Calu3 (cell line): ENCODE measurements around the gene CFAP92. TPM values are rescaled to one million over a fixed set of nuclear protein-coding genes. Genes with fewer than 3 reads are reported as not detected.

ENCODE experiments used
- BruUV-seq: library from RNA; stranded (reverse); fragments of 400-500 nt; replicated peaks from 2 replicates; lab custom pipeline; 2021; lab: Mats Ljungman, UMichigan
- CTCF ChIA-PET: fragments of 300-600 bp; sonication (Branson Sonifier 250); formaldehyde crosslinking; loops from one replicate; lab custom pipeline; 2022; ENCODE audit warnings: antibody characterized with exemption; lab: Charles Lee
- DNase-seq: peaks from one replicate; pipeline ENCODE4 v3.0.0; 2022
- H3K27ac Mint-ChIP-seq: one replicate; pipeline ENCODE4 v1.8.0; 2022; ENCODE audit warnings: mixed read lengths; ENCODE audit not compliant: unreplicated experiment
- H3K27me3 Mint-ChIP-seq: one replicate; pipeline ENCODE4 v1.8.0; 2022; ENCODE audit warnings: mixed read lengths; ENCODE audit not compliant: unreplicated experiment
- H3K36me3 Mint-ChIP-seq: one replicate; pipeline ENCODE4 v1.8.0; 2022; ENCODE audit warnings: mild to moderate bottlenecking, moderate library complexity, mixed read lengths; ENCODE audit not compliant: insufficient read depth, unreplicated experiment
- H3K4me1 Mint-ChIP-seq: one replicate; pipeline ENCODE4 v1.8.0; 2022; ENCODE audit warnings: mild to moderate bottlenecking, low read depth, mixed read lengths; ENCODE audit not compliant: unreplicated experiment
- H3K4me3 Mint-ChIP-seq: one replicate; pipeline ENCODE4 v1.8.0; 2022; ENCODE audit warnings: mild to moderate bottlenecking, low read depth, moderate library complexity, mixed read lengths; ENCODE audit not compliant: unreplicated experiment
- H3K9me3 Mint-ChIP-seq: one replicate; pipeline ENCODE4 v1.8.0; 2022; ENCODE audit warnings: low read depth, mixed read lengths; ENCODE audit not compliant: unreplicated experiment
- intact Hi-C: fragments of 100-400 bp; cut with micrococcal nuclease; formaldehyde crosslinking; loops from one replicate; pipeline ENCODE4 v1.10.0; 2022; ENCODE audit not compliant: unreplicated experiment
- total RNA-seq: library from RNA; stranded (reverse); gene quantifications from 2 replicates; pipeline ENCODE4 v1.2.3, GENCODE V29; 2022
- TF ChIP-seq, protein P1 (sequence below): fragments of 200-600 bp; IDR thresholded peaks from one replicate; pipeline ENCODE4 v1.8.0; 2022; ENCODE audit warnings: antibody characterized with exemption; ENCODE audit not compliant: unreplicated experiment

CFAP92 gene
- total RNA-seq, 1 experiment from 2014 or later = 0.92 TPM

DNA sequence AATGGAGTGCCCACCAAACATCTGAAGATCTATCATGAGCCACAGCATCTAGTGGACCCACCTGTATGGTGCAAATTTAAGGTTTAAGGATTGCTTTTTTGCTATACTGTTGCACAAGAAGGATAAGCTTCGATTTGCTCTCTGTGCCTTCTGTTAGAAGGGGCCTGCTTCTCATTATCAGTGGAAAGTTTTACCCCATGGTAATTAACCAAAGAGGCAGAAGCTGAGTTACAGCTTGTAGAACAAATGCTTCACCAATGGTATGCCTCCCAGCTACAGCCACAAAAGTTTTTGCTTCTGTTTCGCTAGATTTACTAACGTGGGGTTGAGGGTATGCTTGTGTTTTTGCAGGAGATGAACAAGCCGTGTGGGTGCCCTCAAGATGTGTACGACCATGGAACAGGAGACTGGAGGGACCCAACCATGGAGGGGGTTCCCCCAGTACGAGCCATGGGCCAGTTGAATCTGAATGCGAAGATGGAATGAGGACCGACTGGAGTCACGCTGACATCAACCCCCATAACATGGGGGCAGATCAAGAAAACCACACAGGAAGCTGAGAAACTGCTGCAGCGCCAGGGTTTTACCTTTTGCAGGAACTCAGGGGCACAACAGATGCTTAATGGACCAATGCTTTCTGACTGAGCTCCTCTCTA, 70.9 kb downstream of the CFAP92 start:
- H3K4me1 Mint-ChIP-seq = no peaks in the 10 kb centered on the region
- peaks cover 19% of the 10 kb centered on the region for H3K27me3 Mint-ChIP-seq
- intact Hi-C loops = no loop called here
- CTCF ChIA-PET = no interaction called here
- DNase-seq = no peak
- TF ChIP-seq, protein P1, sequence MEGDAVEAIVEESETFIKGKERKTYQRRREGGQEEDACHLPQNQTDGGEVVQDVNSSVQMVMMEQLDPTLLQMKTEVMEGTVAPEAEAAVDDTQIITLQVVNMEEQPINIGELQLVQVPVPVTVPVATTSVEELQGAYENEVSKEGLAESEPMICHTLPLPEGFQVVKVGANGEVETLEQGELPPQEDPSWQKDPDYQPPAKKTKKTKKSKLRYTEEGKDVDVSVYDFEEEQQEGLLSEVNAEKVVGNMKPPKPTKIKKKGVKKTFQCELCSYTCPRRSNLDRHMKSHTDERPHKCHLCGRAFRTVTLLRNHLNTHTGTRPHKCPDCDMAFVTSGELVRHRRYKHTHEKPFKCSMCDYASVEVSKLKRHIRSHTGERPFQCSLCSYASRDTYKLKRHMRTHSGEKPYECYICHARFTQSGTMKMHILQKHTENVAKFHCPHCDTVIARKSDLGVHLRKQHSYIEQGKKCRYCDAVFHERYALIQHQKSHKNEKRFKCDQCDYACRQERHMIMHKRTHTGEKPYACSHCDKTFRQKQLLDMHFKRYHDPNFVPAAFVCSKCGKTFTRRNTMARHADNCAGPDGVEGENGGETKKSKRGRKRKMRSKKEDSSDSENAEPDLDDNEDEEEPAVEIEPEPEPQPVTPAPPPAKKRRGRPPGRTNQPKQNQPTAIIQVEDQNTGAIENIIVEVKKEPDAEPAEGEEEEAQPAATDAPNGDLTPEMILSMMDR = no peak
- H3K4me3 Mint-ChIP-seq = no peak overlapping the region
- H3K9me3 Mint-ChIP-seq = peaks cover 15% of the 10 kb centered on the region
- peak overlapping the region; percentile 68 for H3K27ac Mint-ChIP-seq
- no TSS peak for BruUV-seq
- peaks cover 69% of the 10 kb centered on the region for H3K36me3 Mint-ChIP-seq

DNA sequence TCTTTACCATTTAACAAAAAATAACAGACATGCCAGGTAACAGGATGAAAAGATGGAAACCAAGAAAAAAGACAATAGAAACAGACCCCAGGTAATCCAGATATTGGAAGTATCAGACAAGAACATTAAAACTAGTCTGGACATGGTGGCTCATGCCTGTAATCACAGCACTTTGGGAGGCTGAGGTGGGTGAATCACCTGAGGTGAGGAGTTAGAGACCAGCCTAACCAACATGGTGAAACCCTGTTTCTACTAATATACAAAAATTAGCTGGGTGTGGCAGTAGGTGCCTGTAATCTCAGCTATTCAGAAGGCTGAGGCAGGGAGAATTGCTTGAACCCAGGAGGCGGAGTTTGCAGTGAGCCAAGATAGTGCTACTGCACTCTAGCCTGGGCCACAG, 73.9 kb downstream of the CFAP92 start:
- CTCF ChIA-PET = interaction anchor here (0.6 kb wide), 1 partner anchor 212 kb away, joined by 3 read pairs; no protein-coding TSS in a partner anchor
- Mint-ChIP-seq H3K27me3 (peaks cover 2% of the 10 kb centered on the region), H3K36me3 (peaks cover 67% of the 10 kb centered on the region), H3K9me3 (peaks cover 3% of the 10 kb centered on the region), H3K27ac (no peak overlapping the region), H3K4me3 (no peak overlapping the region), H3K4me1 (no peaks in the 10 kb centered on the region)
- TF ChIP-seq, protein P1 = no peak
- BruUV-seq = no TSS peak
- DNase-seq = no peak
- intact Hi-C loops = no loop called here

DNA sequence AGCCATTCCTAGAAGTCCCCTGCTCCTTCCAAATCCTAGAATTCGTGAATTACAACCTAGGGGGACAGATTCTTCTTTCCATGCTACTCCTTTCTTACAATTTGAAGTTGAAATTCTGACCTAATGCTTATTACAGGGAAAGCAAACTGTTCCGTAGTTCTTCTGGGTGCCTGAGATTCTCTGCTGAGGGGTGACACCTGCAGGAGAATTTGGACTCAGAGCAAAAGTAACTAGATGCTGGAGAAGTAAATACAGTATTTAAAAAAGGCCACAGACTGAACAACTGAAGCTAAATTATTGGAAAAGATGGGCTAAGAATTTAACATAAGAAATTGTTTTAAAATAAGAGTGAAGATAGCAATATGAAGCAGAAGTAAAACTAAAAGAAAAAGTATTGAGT, 76.6 kb downstream of the CFAP92 start:
- Mint-ChIP-seq H3K27me3 (no peaks in the 10 kb centered on the region), H3K4me1 (no peaks in the 10 kb centered on the region), H3K27ac (no peak overlapping the region), H3K9me3 (no peaks in the 10 kb centered on the region), H3K36me3 (peaks cover 69% of the 10 kb centered on the region), H3K4me3 (no peak overlapping the region)
- DNase-seq = no peak
- CTCF ChIA-PET = no interaction called here
- TF ChIP-seq, protein P1 = no peak
- intact Hi-C loops = no loop called here
- BruUV-seq = no TSS peak

DNA sequence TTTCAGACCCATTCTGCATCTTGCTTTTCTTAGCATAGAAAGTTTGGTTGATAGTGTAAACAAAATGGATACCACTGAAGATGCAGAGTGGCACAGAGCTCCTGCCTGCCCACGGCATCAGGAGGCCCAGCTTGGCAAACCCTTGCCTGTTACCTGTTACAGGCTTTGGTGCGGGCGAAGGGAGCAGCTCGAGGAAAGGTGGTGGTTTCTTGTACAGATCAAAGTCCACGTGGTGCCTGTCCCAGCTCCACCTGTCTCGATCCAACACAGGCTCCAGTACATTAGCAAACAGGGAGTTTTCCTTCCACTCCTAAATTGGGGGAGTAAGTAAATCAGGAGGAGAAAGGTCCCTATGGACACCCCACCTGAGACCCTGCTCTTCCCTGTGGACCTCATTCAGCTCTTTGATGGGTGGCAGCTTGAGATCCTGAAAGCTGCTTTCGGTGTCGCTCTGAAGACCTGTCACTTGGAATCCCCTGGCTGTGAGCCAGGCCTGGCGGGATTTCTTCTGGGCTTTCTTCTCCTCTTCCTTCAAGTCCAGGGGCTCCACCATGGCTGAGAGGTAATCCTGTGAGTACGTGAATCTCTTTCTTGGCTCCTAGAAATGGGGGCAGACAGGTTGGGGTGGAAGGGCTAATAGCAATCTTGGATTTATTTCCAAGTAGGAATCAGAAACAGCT, 78.8 kb downstream of the CFAP92 start:
- DNase-seq = no peak
- no peak overlapping the region for H3K4me3 Mint-ChIP-seq
- no peak overlapping the region for H3K27ac Mint-ChIP-seq
- TF ChIP-seq, protein P1 = no peak
- no peaks in the 10 kb centered on the region for H3K4me1 Mint-ChIP-seq
- CTCF ChIA-PET = interaction anchor here (0.9 to 1.4 kb wide), 2 partner anchors 22 to 79 kb away, joined by 4 to 6 read pairs; partner anchors contain the start of gene CFAP92
- peaks cover 57% of the 10 kb centered on the region for H3K36me3 Mint-ChIP-seq
- no peaks in the 10 kb centered on the region for H3K27me3 Mint-ChIP-seq
- BruUV-seq = no TSS peak
- intact Hi-C loops = no loop called here
- H3K9me3 Mint-ChIP-seq = no peaks in the 10 kb centered on the region
